ENCODE data around the gene CRB1. TPM values are rescaled to one million over a fixed set of nuclear protein-coding genes. Genes with fewer than 3 reads are reported as not detected.

Gene CRB1
- total RNA-seq, 1 donor from 2014 or later = 2.6 TPM

DNA sequence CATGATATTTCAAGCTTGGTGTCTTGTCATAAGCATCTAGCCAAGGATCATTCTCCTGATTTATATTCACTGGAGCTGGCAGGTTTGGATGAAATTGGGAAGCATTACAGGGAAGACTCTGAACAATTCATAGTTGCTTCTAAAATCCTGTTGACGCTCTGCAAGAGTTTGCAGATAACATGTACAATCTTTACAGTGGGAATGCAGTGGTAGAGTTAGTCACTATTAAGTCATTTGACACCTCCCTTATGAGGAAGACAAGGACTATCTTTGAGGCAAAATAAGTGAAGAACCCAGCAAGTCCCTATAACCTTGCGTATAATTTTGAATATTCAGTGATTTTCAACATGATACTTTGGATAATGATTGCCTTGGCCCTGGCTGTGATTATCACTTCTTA, 45.3 kb upstream of the CRB1 start:
- Mint-ChIP-seq H3K9me3 (peaks cover 4% of the 10 kb centered on the region), H3K4me1 (peaks cover 6% of the 10 kb centered on the region), H3K36me3 (no peaks in the 10 kb centered on the region), H3K27ac (no peak overlapping the region), H3K27me3 (ENCODE audit: insufficient read depth, low read depth) (no peaks in the 10 kb centered on the region), H3K4me3 (no peak overlapping the region)
- no peaks in the 10 kb centered on the region for H3K9me3 ChIP-seq (ENCODE audit: low read depth)
- no peak overlapping the region for H3K4me2 ChIP-seq
- H4K20me1 ChIP-seq (ENCODE audit: low read depth) = no peaks in the 10 kb centered on the region
- TF ChIP-seq EZH2 (IDR thresholded peaks at IDR 0.05) = no peak
- TF ChIP-seq, protein P1, sequence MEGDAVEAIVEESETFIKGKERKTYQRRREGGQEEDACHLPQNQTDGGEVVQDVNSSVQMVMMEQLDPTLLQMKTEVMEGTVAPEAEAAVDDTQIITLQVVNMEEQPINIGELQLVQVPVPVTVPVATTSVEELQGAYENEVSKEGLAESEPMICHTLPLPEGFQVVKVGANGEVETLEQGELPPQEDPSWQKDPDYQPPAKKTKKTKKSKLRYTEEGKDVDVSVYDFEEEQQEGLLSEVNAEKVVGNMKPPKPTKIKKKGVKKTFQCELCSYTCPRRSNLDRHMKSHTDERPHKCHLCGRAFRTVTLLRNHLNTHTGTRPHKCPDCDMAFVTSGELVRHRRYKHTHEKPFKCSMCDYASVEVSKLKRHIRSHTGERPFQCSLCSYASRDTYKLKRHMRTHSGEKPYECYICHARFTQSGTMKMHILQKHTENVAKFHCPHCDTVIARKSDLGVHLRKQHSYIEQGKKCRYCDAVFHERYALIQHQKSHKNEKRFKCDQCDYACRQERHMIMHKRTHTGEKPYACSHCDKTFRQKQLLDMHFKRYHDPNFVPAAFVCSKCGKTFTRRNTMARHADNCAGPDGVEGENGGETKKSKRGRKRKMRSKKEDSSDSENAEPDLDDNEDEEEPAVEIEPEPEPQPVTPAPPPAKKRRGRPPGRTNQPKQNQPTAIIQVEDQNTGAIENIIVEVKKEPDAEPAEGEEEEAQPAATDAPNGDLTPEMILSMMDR (IDR thresholded peaks at IDR 0.05) = no peak
- TF ChIP-seq EZH2phosphoT487 (IDR thresholded peaks at IDR 0.05) = no peak
- no peak overlapping the region for H3K9ac ChIP-seq
- no peaks in the 10 kb centered on the region for H3K36me3 ChIP-seq
- no peaks in the 10 kb centered on the region for H3K4me1 ChIP-seq
- H3K4me3 ChIP-seq = no peak overlapping the region
- H3F3A ChIP-seq (ENCODE audit: low read depth) = no peaks in the 10 kb centered on the region
- H3K27ac ChIP-seq = no peak overlapping the region
- no peaks in the 10 kb centered on the region for H3K79me2 ChIP-seq (ENCODE audit: low read depth)
- DNase-seq (ENCODE audit: low spot score) = no peak
- no peak overlapping the region for H2AFZ ChIP-seq (replicated peaks)
- H3K27me3 ChIP-seq = no peaks in the 10 kb centered on the region

DNA sequence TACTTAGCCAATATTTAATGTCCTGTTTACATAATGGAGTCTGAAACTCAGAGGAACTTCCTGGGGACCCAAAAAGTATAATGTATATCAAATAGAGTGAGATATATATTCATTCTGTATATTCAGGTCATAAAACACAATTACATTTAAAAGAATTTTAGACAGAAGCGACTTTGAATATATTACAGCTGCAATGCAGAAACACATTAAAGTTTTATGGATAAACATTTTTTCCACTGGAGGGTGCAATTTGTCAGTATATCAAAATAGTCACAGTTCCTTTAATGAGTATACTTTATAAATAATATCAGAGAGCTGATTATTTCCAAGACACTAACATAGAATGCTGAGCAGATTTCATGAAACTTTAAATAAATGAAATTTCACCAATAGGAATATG, 43.9 kb upstream of the CRB1 start:
- Histone ChIP-seq H3K36me3 (no peaks in the 10 kb centered on the region), H3F3A (ENCODE audit: low read depth) (no peaks in the 10 kb centered on the region), H3K4me2 (no peak overlapping the region), H2AFZ (replicated peaks) (no peak overlapping the region), H3K9ac (no peak overlapping the region), H3K27ac (no peak overlapping the region), H3K4me1 (no peaks in the 10 kb centered on the region), H4K20me1 (ENCODE audit: low read depth) (no peaks in the 10 kb centered on the region), H3K79me2 (ENCODE audit: low read depth) (no peaks in the 10 kb centered on the region), H3K9me3 (ENCODE audit: low read depth) (no peaks in the 10 kb centered on the region), H3K27me3 (no peaks in the 10 kb centered on the region), H3K4me3 (no peak overlapping the region)
- Mint-ChIP-seq H3K9me3 (peaks cover 10% of the 10 kb centered on the region), H3K4me3 (no peak overlapping the region), H3K36me3 (no peaks in the 10 kb centered on the region), H3K4me1 (peaks cover 10% of the 10 kb centered on the region), H3K27me3 (ENCODE audit: insufficient read depth, low read depth) (no peaks in the 10 kb centered on the region), H3K27ac (no peak overlapping the region)
- no peak for DNase-seq (ENCODE audit: low spot score)
- TF ChIP-seq EZH2 (IDR thresholded peaks at IDR 0.05) = no peak
- TF ChIP-seq, protein P1 (IDR thresholded peaks at IDR 0.05) = peak; percentile 8

DNA sequence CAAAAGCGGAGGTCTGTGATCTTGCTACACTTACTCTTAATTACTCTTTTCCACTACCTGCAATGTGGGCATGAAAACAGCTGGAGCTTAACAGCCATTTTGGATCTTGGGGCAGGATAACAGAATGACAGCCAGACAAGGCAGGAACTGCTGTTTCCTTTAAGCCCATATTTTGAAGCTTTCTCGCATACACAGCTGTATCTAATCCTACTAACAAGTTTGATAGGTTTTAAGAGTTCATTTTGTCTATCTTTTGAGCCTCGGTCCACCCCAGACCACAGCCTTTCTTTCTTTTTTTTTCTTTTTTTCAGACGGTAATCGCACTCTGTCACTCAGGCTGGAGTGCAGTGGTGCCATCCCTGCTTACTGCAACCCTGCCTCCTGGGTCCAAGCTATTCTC, 42.4 kb upstream of the CRB1 start:
- H3K4me3 ChIP-seq = no peak overlapping the region
- H3K9ac ChIP-seq = no peak overlapping the region
- no peaks in the 10 kb centered on the region for H3K9me3 ChIP-seq (ENCODE audit: low read depth)
- H2AFZ ChIP-seq (replicated peaks) = peak overlapping the region; percentile 73
- no peaks in the 10 kb centered on the region for H3K79me2 ChIP-seq (ENCODE audit: low read depth)
- H3K27me3 ChIP-seq = no peaks in the 10 kb centered on the region
- H4K20me1 ChIP-seq (ENCODE audit: low read depth) = no peaks in the 10 kb centered on the region
- Mint-ChIP-seq H3K4me1 (peaks cover 17% of the 10 kb centered on the region), H3K4me3 (no peak overlapping the region), H3K27ac (no peak overlapping the region), H3K9me3 (peaks cover 10% of the 10 kb centered on the region), H3K36me3 (no peaks in the 10 kb centered on the region), H3K27me3 (ENCODE audit: insufficient read depth, low read depth) (no peaks in the 10 kb centered on the region)
- H3F3A ChIP-seq (ENCODE audit: low read depth) = no peaks in the 10 kb centered on the region
- H3K27ac ChIP-seq = no peak overlapping the region
- DNase-seq (ENCODE audit: low spot score) = no peak
- no peaks in the 10 kb centered on the region for H3K36me3 ChIP-seq
- no peak overlapping the region for H3K4me2 ChIP-seq
- TF ChIP-seq EZH2phosphoT487 (IDR thresholded peaks at IDR 0.05) (no peak), EZH2 (IDR thresholded peaks at IDR 0.05) (no peak)
- TF ChIP-seq, protein P1 (IDR thresholded peaks at IDR 0.05) = no peak
- no peaks in the 10 kb centered on the region for H3K4me1 ChIP-seq

All from neural progenitor cell (in vitro differentiated cells).